ENCODE results near the gene ILF2.

GRCh38 chr1:153685544-153686340, 14.9 kb upstream of the ILF2 start:
- no peak for TF ChIP-seq CTCF (tag by site-specific recombination; IDR thresholded peaks at IDR 0.05)
- no peak for TF ChIP-seq ZFP3 (tag by site-specific recombination; IDR thresholded peaks at IDR 0.05; ENCODE audit: low read depth)
- TF ChIP-seq ZBTB17 (tag by site-specific recombination; IDR thresholded peaks at IDR 0.05) = no peak
- TF ChIP-seq, protein P1, sequence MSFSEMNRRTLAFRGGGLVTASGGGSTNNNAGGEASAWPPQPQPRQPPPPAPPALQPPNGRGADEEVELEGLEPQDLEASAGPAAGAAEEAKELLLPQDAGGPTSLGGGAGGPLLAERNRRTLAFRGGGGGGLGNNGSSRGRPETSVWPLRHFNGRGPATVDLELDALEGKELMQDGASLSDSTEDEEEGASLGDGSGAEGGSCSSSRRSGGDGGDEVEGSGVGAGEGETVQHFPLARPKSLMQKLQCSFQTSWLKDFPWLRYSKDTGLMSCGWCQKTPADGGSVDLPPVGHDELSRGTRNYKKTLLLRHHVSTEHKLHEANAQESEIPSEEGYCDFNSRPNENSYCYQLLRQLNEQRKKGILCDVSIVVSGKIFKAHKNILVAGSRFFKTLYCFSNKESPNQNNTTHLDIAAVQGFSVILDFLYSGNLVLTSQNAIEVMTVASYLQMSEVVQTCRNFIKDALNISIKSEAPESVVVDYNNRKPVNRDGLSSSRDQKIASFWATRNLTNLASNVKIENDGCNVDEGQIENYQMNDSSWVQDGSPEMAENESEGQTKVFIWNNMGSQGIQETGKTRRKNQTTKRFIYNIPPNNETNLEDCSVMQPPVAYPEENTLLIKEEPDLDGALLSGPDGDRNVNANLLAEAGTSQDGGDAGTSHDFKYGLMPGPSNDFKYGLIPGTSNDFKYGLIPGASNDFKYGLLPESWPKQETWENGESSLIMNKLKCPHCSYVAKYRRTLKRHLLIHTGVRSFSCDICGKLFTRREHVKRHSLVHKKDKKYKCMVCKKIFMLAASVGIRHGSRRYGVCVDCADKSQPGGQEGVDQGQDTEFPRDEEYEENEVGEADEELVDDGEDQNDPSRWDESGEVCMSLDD (tag by site-specific recombination; IDR thresholded peaks at IDR 0.05) = no peak
- no peak for TF ChIP-seq ZNF350 (tag by site-specific recombination; IDR thresholded peaks at IDR 0.05)
- TF ChIP-seq SP2 (tag by site-specific recombination; IDR thresholded peaks at IDR 0.05) = no peak
- no peak for TF ChIP-seq ZNF140 (tag by site-specific recombination; IDR thresholded peaks at IDR 0.05)
- TF ChIP-seq ZBTB26 (tag by site-specific recombination; optimal IDR thresholded peaks at IDR 0.05) = no peak
- no peak for TF ChIP-seq ZNF404 (tag by site-specific recombination; IDR thresholded peaks at IDR 0.05)
- TF ChIP-seq ZNF121 (tag by site-specific recombination; IDR thresholded peaks at IDR 0.05) = no peak
- no peak for TF ChIP-seq ZNF335 (tag by site-specific recombination; conservative IDR thresholded peaks at IDR 0.05)
- no peak for TF ChIP-seq YY1 (tag by site-specific recombination; IDR thresholded peaks at IDR 0.05)
